OCI-LY3 (cell line): Measurements from ENCODE around the gene UBE3D.

Experiments
- H2AFZ ChIP-seq: fragments of 200-600, 300-600 bp; shearing (Covaris generic); 2 replicates; pipeline ENCODE4 v1.6.0; 2014; ENCODE audit warnings: antibody characterized with exemption, low read depth, low read length
- H3K27ac ChIP-seq: fragments of 200-600, 300-600 bp; sonication (generic); 2 replicates; pipeline ENCODE4 v1.5.1; 2014; ENCODE audit warnings: mild to moderate bottlenecking, low read length, moderate library complexity, mixed read lengths
- H3K27me3 ChIP-seq: fragments of 200-600, 300-600 bp; sonication (generic); 2 replicates; pipeline ENCODE4 v1.6.1; 2014; ENCODE audit warnings: low read depth, low read length, mixed read lengths
- H3K36me3 ChIP-seq: fragments of 200-600, 300-600 bp; sonication (generic); replicated peaks from 2 replicates; pipeline ENCODE3; 2014; ENCODE audit warnings: low read depth, low read length, mixed read lengths
- H3K4me1 ChIP-seq: fragments of 300-600, 200-600 bp; sonication (generic); 2 replicates; pipeline ENCODE4 v1.6.1; 2014; ENCODE audit warnings: low read length, mixed read lengths
- H3K4me2 ChIP-seq: fragments of 200-600, 300-600 bp; sonication (generic); 2 replicates; pipeline ENCODE4 v1.6.1; 2014; ENCODE audit warnings: low read length, mixed read lengths
- H3K4me3 ChIP-seq: fragments of 300-600, 200-600 bp; sonication (generic); 2 replicates; pipeline ENCODE4 v1.5.1; 2014; ENCODE audit warnings: antibody characterized with exemption, mild to moderate bottlenecking, low read length, moderate library complexity
- H3K79me2 ChIP-seq: fragments of 300-600, 200-600 bp; shearing (Covaris generic); 2 replicates; pipeline ENCODE4 v1.6.1; 2014; ENCODE audit warnings: mild to moderate bottlenecking, low read length, mixed read lengths
- H3K9ac ChIP-seq: fragments of 300-600, 200-600 bp; shearing (Covaris generic); 2 replicates; pipeline ENCODE4 v1.6.0; 2014; ENCODE audit warnings: mild to moderate bottlenecking, low read length, moderate library complexity
- H3K9me3 ChIP-seq: fragments of 200-600, 300-600 bp; shearing (Covaris generic); 2 replicates; pipeline ENCODE4 v1.6.1; 2014; ENCODE audit warnings: low read length, mixed read lengths; ENCODE audit not compliant: insufficient read depth
- H4K20me1 ChIP-seq: fragments of 200-600, 300-600 bp; sonication (generic); 2 replicates; pipeline ENCODE4 v1.6.1; 2016; ENCODE audit warnings: low read length, mixed read lengths; ENCODE audit not compliant: insufficient read depth
- EZH2phosphoT487 ChIP-seq: fragments of 200-600 bp; shearing (Covaris generic); IDR thresholded peaks from 2 replicates; pipeline ENCODE4 v1.6.1; 2018; ENCODE audit warnings: antibody characterized with exemption, mixed run types, low read depth
- TF ChIP-seq, protein P1 (sequence below): fragments of 200-600, 300-600 bp; sonication (generic); IDR thresholded peaks from 2 replicates; pipeline ENCODE4 v1.5.1; 2014; ENCODE audit warnings: antibody characterized with exemption, low read length, low read depth

UBE3D gene

DNA sequence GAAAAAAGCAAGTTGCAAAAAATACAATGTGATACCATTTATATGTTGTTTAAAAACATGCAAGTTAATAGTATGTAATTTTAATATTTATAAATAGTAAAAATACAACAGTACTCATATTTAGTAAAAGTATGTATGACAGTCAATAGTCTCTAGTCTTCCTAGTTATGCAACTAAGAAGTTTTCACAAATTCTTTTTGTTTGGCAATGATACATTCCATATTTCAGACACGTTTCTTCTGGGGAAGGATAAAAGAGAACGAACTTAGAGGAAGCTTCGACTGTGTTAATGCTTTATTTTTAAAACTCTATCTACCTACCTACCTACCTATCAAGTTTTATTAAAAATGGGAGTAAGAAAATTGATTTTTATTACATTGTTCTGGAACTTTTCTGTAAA is 77.7 kb downstream of the UBE3D start:
- Histone ChIP-seq H3K27me3 (no peaks in the 10 kb centered on the region), H3K4me3 (no peak overlapping the region), H3K4me2 (no peak overlapping the region), H3K27ac (no peak overlapping the region), H3K9ac (no peak overlapping the region), H3K36me3 (no peaks in the 10 kb centered on the region), H3K4me1 (no peaks in the 10 kb centered on the region), H2AFZ (no peak overlapping the region), H3K79me2 (no peaks in the 10 kb centered on the region), H4K20me1 (no peaks in the 10 kb centered on the region), H3K9me3 (no peaks in the 10 kb centered on the region)
- TF ChIP-seq EZH2phosphoT487, result no peak
- TF ChIP-seq, protein P1, sequence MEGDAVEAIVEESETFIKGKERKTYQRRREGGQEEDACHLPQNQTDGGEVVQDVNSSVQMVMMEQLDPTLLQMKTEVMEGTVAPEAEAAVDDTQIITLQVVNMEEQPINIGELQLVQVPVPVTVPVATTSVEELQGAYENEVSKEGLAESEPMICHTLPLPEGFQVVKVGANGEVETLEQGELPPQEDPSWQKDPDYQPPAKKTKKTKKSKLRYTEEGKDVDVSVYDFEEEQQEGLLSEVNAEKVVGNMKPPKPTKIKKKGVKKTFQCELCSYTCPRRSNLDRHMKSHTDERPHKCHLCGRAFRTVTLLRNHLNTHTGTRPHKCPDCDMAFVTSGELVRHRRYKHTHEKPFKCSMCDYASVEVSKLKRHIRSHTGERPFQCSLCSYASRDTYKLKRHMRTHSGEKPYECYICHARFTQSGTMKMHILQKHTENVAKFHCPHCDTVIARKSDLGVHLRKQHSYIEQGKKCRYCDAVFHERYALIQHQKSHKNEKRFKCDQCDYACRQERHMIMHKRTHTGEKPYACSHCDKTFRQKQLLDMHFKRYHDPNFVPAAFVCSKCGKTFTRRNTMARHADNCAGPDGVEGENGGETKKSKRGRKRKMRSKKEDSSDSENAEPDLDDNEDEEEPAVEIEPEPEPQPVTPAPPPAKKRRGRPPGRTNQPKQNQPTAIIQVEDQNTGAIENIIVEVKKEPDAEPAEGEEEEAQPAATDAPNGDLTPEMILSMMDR, result no peak

DNA sequence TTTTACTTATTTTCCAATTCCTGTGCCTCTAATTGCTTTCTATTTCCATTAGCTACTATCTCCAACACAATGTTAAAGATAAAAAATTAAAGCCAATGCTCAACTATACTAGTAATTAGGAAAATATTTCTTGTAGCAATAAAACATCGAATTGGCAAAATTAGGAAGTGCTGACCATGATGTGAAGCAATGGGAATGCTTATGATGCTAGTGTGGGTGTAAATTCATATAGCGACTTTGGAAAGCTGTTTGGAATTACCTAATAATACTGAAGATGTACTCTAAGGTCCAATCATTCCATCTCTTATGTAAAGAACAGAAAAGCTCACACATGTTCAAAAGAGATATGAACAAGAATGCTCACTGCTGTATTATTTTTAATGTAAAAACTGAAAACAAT is 78.2 kb downstream of the UBE3D start:
- H3K36me3 ChIP-seq, result no peaks in the 10 kb centered on the region
- H3K9me3 ChIP-seq, result no peaks in the 10 kb centered on the region
- H4K20me1 ChIP-seq, result no peaks in the 10 kb centered on the region
- no peak overlapping the region for H3K9ac ChIP-seq
- no peaks in the 10 kb centered on the region for H3K4me1 ChIP-seq
- H3K4me2 ChIP-seq, result no peak overlapping the region
- no peak overlapping the region for H3K4me3 ChIP-seq
- H3K79me2 ChIP-seq, result no peaks in the 10 kb centered on the region
- TF ChIP-seq EZH2phosphoT487, result no peak
- TF ChIP-seq, protein P1, result no peak
- H3K27me3 ChIP-seq, result no peaks in the 10 kb centered on the region
- H2AFZ ChIP-seq, result no peak overlapping the region
- H3K27ac ChIP-seq, result no peak overlapping the region

DNA sequence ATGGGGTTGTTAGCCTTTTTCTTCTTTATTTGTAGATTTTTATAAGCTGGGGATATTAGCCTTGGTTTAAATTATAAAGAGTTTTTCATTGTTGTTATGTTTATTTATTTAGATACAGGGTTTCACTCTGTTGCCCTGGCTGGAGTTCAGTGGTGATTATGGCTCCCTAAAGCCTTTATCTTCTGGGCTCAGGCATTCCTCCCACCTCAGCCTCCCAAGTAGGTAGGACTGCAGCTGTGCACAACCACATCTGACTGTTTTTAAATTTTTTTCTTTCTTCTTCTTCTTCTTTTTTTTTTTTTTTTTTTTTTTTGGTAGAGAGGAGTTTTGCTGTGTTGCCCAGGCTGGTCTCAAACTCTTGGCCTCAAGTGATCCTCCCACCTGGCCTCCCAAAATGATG is 80.9 kb downstream of the UBE3D start:
- H3K4me3 ChIP-seq, result no peak overlapping the region
- H3K36me3 ChIP-seq, result no peaks in the 10 kb centered on the region
- H3K9ac ChIP-seq, result no peak overlapping the region
- H3K79me2 ChIP-seq, result no peaks in the 10 kb centered on the region
- H3K9me3 ChIP-seq, result no peaks in the 10 kb centered on the region
- H3K4me1 ChIP-seq, result no peaks in the 10 kb centered on the region
- H4K20me1 ChIP-seq, result no peaks in the 10 kb centered on the region
- H2AFZ ChIP-seq, result no peak overlapping the region
- TF ChIP-seq EZH2phosphoT487, result no peak
- TF ChIP-seq, protein P1, result no peak
- H3K4me2 ChIP-seq, result no peak overlapping the region
- H3K27ac ChIP-seq, result no peak overlapping the region
- no peaks in the 10 kb centered on the region for H3K27me3 ChIP-seq

DNA sequence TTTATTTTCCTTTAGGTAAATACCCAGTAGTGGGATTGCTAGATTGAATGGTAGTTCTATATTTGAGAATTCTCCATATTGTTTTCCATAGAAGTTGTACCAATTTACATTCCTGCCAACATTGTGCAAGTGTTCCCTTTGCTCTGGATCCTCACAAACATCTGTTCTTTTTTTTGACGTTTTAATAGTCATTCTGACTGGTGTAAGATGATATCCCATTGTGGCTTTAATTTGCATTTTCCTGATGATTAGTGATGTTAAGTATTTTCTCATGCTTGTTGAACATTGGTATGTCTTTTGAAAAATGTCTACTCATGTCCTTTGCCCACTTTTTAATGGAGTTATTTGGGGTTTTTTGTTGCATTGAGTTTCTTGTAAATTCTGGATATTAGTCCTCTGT is 85.6 kb downstream of the UBE3D start:
- H3K36me3 ChIP-seq, result no peaks in the 10 kb centered on the region
- H2AFZ ChIP-seq, result no peak overlapping the region
- H3K79me2 ChIP-seq, result no peaks in the 10 kb centered on the region
- no peaks in the 10 kb centered on the region for H3K9me3 ChIP-seq
- no peaks in the 10 kb centered on the region for H4K20me1 ChIP-seq
- H3K4me3 ChIP-seq, result no peak overlapping the region
- H3K27me3 ChIP-seq, result no peaks in the 10 kb centered on the region
- H3K4me1 ChIP-seq, result no peaks in the 10 kb centered on the region
- no peak overlapping the region for H3K9ac ChIP-seq
- H3K27ac ChIP-seq, result no peak overlapping the region
- TF ChIP-seq, protein P1, result no peak
- no peak for TF ChIP-seq EZH2phosphoT487
- no peak overlapping the region for H3K4me2 ChIP-seq
